AG09319 (cell line): ENCODE results near the gene PRKX.
"Not testable (repeated sequence)": the region's sequence is repeated elsewhere in the genome, so short reads cannot be mapped to it uniquely, and the experiment has no call there.

ENCODE experiments used
- DNase-seq: peaks from one replicate; pipeline ENCODE4 v3.0.0-alpha.2; 2010; ENCODE audit warnings: low read depth; ENCODE audit errors: extremely low read depth
- CTCF ChIP-seq: IDR thresholded peaks from 2 replicates; pipeline ENCODE4 v1.5.1; 2011; ENCODE audit warnings: low read depth, mild to moderate bottlenecking, inconsistent platforms, low read length, moderate library complexity

Gene PRKX

DNA sequence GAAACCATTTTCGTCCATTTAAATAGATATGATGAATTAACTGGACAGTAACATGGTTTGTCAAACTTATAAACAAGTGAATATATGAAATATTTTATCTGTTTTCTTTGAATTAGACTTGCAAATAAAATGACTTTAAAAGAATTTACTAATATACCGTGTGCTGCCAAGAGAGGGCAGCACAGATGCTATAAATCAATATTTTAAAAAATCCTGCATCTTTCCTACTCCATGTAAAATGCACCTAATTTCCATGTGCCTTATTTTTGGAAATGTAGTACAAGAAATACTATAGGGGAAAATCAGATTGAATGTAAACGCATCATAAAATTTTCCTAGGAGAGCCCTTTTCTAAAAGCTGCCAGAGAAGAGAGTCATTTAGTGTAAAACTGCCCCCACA lies 62.2 kb downstream of the PRKX start:
- peak; percentile 14 for DNase-seq
- peak; percentile 45 for TF ChIP-seq CTCF

- DNase-seq = no peak
- no peak for TF ChIP-seq CTCF
Measured at GRCh38 chrX:3648084-3648483, 65.4 kb downstream of the PRKX start.

- not testable (repeated sequence) for DNase-seq
Measured at GRCh38 chrX:3639858-3640631, 73.4 kb downstream of the PRKX start.

- TF ChIP-seq CTCF = no peak
- no peak for DNase-seq
Measured at GRCh38 chrX:3639236-3639635, 74.2 kb downstream of the PRKX start.

GRCh38 chrX:3638280-3638873 lies 75.1 kb downstream of the PRKX start:
- DNase-seq = peak; percentile 8
- TF ChIP-seq CTCF = peak; percentile 64

DNA sequence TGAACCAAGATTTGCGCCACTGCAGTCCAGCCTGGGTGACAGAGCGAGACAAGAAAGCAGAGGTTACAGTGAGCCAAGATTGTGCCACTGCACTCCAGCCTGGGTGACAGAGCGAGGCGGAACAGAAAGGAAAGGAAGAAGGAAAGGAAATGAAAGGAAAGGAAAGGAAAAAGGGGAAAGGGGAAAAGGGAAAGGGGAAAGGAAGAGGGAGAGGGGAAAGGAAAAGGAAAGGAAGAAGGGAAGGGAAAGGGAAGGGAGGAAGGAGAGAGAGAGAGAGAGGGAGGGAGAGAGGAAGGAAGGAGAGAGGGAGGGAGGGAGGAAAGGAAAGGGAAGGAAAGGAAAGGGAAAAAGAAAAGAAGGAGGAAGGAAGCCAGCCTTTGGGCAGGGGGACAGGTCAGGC lies 76.6 kb downstream of the PRKX start:
- TF ChIP-seq CTCF = no peak
- no peak for DNase-seq

- no peak for DNase-seq
- TF ChIP-seq CTCF = no peak
Measured at GRCh38 chrX:3631196-3631595, 82.3 kb downstream of the PRKX start.

- TF ChIP-seq CTCF = no peak
- no peak for DNase-seq
Measured at GRCh38 chrX:3627594-3627993, 85.9 kb downstream of the PRKX start.
